ENCODE measurements around the gene EVL. TPM values are rescaled to one million over a fixed set of nuclear protein-coding genes. Genes with fewer than 3 reads are reported as not detected.

The EVL gene
- total and polyA plus RNA-seq, 2 donors (not counting 1 experiment from before 2014, with no cell fraction given) = 23.5 to 28.1 TPM

DNA sequence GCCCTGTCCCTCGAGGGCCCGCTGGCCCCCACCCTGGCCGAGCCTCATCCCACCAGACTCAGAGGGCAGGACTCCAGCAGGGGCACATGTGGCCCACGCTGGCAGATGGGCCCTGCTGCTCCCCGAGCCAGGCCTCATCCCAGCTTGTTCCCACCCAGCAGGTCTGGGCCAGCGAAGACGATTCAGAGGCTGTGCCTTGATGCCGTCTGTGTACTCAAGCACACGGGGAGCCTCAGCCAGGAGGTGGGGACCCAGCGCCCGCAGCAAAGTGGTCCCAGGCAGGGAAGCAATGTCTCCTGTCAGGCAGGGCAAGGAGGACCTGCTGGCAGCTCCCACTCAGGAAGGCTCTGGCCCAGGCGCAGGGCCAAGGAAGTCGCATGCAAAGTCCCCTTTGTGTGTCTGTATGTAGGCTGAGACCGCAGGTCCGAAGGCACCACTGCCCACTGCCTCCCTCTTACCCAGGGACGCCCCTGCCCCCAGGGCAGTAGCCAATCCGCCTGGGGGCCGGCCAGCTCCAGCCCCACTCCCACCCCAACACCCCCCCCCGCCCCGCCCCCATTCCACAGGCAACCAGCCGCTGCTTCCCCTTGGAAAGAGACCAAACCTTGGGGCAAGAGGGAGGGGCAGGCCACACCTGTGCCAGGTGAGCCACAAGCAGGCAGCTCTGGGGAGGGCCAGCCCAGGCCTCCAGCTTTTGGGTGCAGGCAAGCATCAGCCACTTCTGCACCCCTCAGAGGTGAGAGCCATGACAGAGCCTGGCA lies 84.8 kb downstream of the EVL start:
- Histone ChIP-seq H3K27ac (ENCODE audit: insufficient read depth, low read length) (no peak overlapping the region), H3K9me3 (ENCODE audit: control insufficient read depth, insufficient read depth, low read depth, low read length) (no peaks in the 10 kb centered on the region), H3K4me3 (replicated peaks in 1 of 4; ENCODE audit: control extremely low read depth in 1 of 4, insufficient read depth in 1 of 4, low read depth in 3 of 4, low read length in 4 of 4) (no peak overlapping the region), H3K27me3 (ENCODE audit: control insufficient read depth, insufficient read depth, low read length) (no peaks in the 10 kb centered on the region), H4K20me1 (ENCODE audit: control insufficient read depth, extremely low read depth, insufficient read depth, low read length) (no peaks in the 10 kb centered on the region), H3K79me2 (ENCODE audit: control insufficient read depth, insufficient read depth, low read length) (no peaks in the 10 kb centered on the region), H2AFZ (ENCODE audit: low read length) (no peak overlapping the region), H3K4me1 (ENCODE audit: control insufficient read depth, extremely low read depth, insufficient read depth, low read length) (no peaks in the 10 kb centered on the region), H3K4me2 (ENCODE audit: extremely low read depth, insufficient read depth, low read length) (no peak overlapping the region), H3K9ac (ENCODE audit: insufficient read depth, low read length) (no peak overlapping the region), H3K36me3 (ENCODE audit: control insufficient read depth, insufficient read depth, low read length) (no peaks in the 10 kb centered on the region)
- no peak for TF ChIP-seq EZH2 (IDR thresholded peaks at IDR 0.05; ENCODE audit: low read length, missing control alignments)
- TF ChIP-seq, protein P1, sequence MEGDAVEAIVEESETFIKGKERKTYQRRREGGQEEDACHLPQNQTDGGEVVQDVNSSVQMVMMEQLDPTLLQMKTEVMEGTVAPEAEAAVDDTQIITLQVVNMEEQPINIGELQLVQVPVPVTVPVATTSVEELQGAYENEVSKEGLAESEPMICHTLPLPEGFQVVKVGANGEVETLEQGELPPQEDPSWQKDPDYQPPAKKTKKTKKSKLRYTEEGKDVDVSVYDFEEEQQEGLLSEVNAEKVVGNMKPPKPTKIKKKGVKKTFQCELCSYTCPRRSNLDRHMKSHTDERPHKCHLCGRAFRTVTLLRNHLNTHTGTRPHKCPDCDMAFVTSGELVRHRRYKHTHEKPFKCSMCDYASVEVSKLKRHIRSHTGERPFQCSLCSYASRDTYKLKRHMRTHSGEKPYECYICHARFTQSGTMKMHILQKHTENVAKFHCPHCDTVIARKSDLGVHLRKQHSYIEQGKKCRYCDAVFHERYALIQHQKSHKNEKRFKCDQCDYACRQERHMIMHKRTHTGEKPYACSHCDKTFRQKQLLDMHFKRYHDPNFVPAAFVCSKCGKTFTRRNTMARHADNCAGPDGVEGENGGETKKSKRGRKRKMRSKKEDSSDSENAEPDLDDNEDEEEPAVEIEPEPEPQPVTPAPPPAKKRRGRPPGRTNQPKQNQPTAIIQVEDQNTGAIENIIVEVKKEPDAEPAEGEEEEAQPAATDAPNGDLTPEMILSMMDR (conservative IDR thresholded peaks at IDR 0.05 in 1 of 2, IDR thresholded peaks at IDR 0.05 in 1 of 2; ENCODE audit: low read depth in 1 of 2, low read length in 2 of 2) = no peak
- DNase-seq (ENCODE audit: low read depth in 2 of 2) = no peak

- no peak overlapping the region for H3K27ac ChIP-seq (ENCODE audit: insufficient read depth, low read length)
- H4K20me1 ChIP-seq (ENCODE audit: control insufficient read depth, extremely low read depth, insufficient read depth, low read length) = no peaks in the 10 kb centered on the region
- H3K9ac ChIP-seq (ENCODE audit: insufficient read depth, low read length) = no peak overlapping the region
- no peaks in the 10 kb centered on the region for H3K4me1 ChIP-seq (ENCODE audit: control insufficient read depth, extremely low read depth, insufficient read depth, low read length)
- no peak overlapping the region for H3K4me2 ChIP-seq (ENCODE audit: extremely low read depth, insufficient read depth, low read length)
- no peak overlapping the region for H2AFZ ChIP-seq (ENCODE audit: low read length)
- H3K27me3 ChIP-seq (ENCODE audit: control insufficient read depth, insufficient read depth, low read length) = no peaks in the 10 kb centered on the region
- TF ChIP-seq, protein P1 (conservative IDR thresholded peaks at IDR 0.05 in 1 of 2, IDR thresholded peaks at IDR 0.05 in 1 of 2; ENCODE audit: low read depth in 1 of 2, low read length in 2 of 2) = no peak
- no peak for TF ChIP-seq EZH2 (IDR thresholded peaks at IDR 0.05; ENCODE audit: low read length, missing control alignments)
- H3K9me3 ChIP-seq (ENCODE audit: control insufficient read depth, insufficient read depth, low read depth, low read length) = no peaks in the 10 kb centered on the region
- DNase-seq (ENCODE audit: low read depth in 2 of 2) = no peak
- no peaks in the 10 kb centered on the region for H3K36me3 ChIP-seq (ENCODE audit: control insufficient read depth, insufficient read depth, low read length)
- H3K79me2 ChIP-seq (ENCODE audit: control insufficient read depth, insufficient read depth, low read length) = no peaks in the 10 kb centered on the region
- no peak overlapping the region for H3K4me3 ChIP-seq (replicated peaks in 1 of 4; ENCODE audit: control extremely low read depth in 1 of 4, insufficient read depth in 1 of 4, low read depth in 3 of 4, low read length in 4 of 4)
Measured at GRCh38 chr14:100150932-100151587, 85.8 kb downstream of the EVL start.

DNA sequence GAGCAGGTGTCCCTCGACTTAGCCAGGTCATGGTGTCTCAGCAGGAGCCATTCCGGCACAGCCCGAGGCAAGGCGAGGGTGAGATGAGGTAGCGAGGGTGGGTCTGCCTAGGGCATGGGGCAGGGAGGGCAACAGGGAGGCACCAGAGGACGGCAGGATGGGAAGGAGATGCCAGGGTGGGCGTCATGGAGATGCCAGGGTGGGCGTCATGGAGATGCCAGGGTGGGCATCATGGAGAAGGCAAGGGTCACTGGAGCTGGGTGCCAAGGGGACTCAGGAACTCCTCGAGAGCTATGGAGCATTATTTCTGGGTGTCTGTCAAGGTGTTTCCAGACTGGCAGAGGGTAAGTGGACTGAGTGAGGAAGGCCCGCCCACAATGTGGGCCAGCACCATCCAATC lies 86.9 kb downstream of the EVL start:
- no peak for TF ChIP-seq EZH2 (IDR thresholded peaks at IDR 0.05; ENCODE audit: low read length, missing control alignments)
- TF ChIP-seq, protein P1 (conservative IDR thresholded peaks at IDR 0.05 in 1 of 2, IDR thresholded peaks at IDR 0.05 in 1 of 2; ENCODE audit: low read depth in 1 of 2, low read length in 2 of 2) = no peak
- no peaks in the 10 kb centered on the region for H3K9me3 ChIP-seq (ENCODE audit: control insufficient read depth, insufficient read depth, low read depth, low read length)
- no peak overlapping the region for H3K9ac ChIP-seq (ENCODE audit: insufficient read depth, low read length)
- no peaks in the 10 kb centered on the region for H3K79me2 ChIP-seq (ENCODE audit: control insufficient read depth, insufficient read depth, low read length)
- no peaks in the 10 kb centered on the region for H3K4me1 ChIP-seq (ENCODE audit: control insufficient read depth, extremely low read depth, insufficient read depth, low read length)
- no peak overlapping the region for H3K4me3 ChIP-seq (replicated peaks in 1 of 4; ENCODE audit: control extremely low read depth in 1 of 4, insufficient read depth in 1 of 4, low read depth in 3 of 4, low read length in 4 of 4)
- no peak overlapping the region for H2AFZ ChIP-seq (ENCODE audit: low read length)
- no peaks in the 10 kb centered on the region for H3K36me3 ChIP-seq (ENCODE audit: control insufficient read depth, insufficient read depth, low read length)
- DNase-seq (ENCODE audit: low read depth in 2 of 2) = no peak
- H3K27me3 ChIP-seq (ENCODE audit: control insufficient read depth, insufficient read depth, low read length) = peaks cover 6% of the 10 kb centered on the region
- H3K4me2 ChIP-seq (ENCODE audit: extremely low read depth, insufficient read depth, low read length) = no peak overlapping the region
- H3K27ac ChIP-seq (ENCODE audit: insufficient read depth, low read length) = no peak overlapping the region
- H4K20me1 ChIP-seq (ENCODE audit: control insufficient read depth, extremely low read depth, insufficient read depth, low read length) = no peaks in the 10 kb centered on the region

All from fibroblast of lung (primary cell).